H1 (cell line): ENCODE measurements around the gene POLR2L. TPM values are rescaled to one million over a fixed set of nuclear protein-coding genes. Genes with fewer than 3 reads are reported as not detected.

Experiments
- EP300 ChIP-seq, 2 experiments: IDR thresholded peaks; 1 replicate in 1 of 2; 2 replicates in 1 of 2; pipeline ENCODE4 v1.6.1; 2011 to 2012; ENCODE audit warnings: low read depth in 2 of 2, low read length in 2 of 2, mild to moderate bottlenecking in 2 of 2, borderline replicate concordance in 1 of 2, inconsistent platforms in 1 of 2, moderate library complexity in 1 of 2
- GABPA ChIP-seq: IDR thresholded peaks from 2 replicates; pipeline ENCODE4 v1.6.1; 2011; ENCODE audit warnings: mild to moderate bottlenecking, low read length, moderate library complexity, borderline replicate concordance; ENCODE audit not compliant: insufficient read depth
- KDM5A ChIP-seq: fragments of 200-600 bp; IDR thresholded peaks from 2 replicates; pipeline ENCODE4 v1.7.1; 2012; ENCODE audit warnings: mild to moderate bottlenecking, low read length, inconsistent platforms, mixed read lengths
- RNF2 ChIP-seq: fragments of 200-900, 300-1000 bp; sonication (generic); IDR thresholded peaks from 2 replicates; pipeline ENCODE4 v1.7.1; 2016; ENCODE audit warnings: borderline replicate concordance, low read depth, mild to moderate bottlenecking, antibody characterized with exemption, low read length; ENCODE audit not compliant: poor library complexity, severe bottlenecking; ENCODE audit errors: missing control alignments
- polyA plus RNA-seq, 7 experiments: library from polyadenylated mRNA; depleted of rRNA in 3 of 7; stranded (reverse) in 5 of 7; unstranded in 2 of 7; fragments of >200 nt in 5 of 7; fragments of 200-250 nt in 2 of 7; gene quantifications; 1 replicate in 5 of 7; 2 replicates in 1 of 7; 4 replicates in 1 of 7; pipeline versions ENCODE4 v1.2.1 to v1.2.3, GENCODE V29; 2011 to 2013; ENCODE audit warnings: missing spikeins in 2 of 7, mixed read lengths in 2 of 7
- total RNA-seq: library from RNA; stranded (reverse); fragmentation: NEBNext Ultra II Directional; extraction: Animal tissue kit (Norgen Biotek cat#: 25700); gene quantifications from 2 replicates; pipeline ENCODE4 v1.2.1, GENCODE V29; 2021
- TF ChIP-seq, protein P1 (sequence below): fragments of 300-600 bp; sonication (generic); IDR thresholded peaks from 2 replicates; pipeline ENCODE4 v1.7.1; 2012; ENCODE audit warnings: low read length, moderate library complexity, mild to moderate bottlenecking, inconsistent platforms; ENCODE audit not compliant: insufficient replicate concordance
- TF ChIP-seq, protein P2 (sequence below): IDR thresholded peaks from 2 replicates; pipeline ENCODE4 v1.6.1; 2012; ENCODE audit warnings: inconsistent platforms

Gene POLR2L
- total and polyA plus RNA-seq, 2 of the 8 experiments (the other 6 are each of a cell fraction or from before 2014, with no cell fraction given): 140 to 151 TPM

DNA sequence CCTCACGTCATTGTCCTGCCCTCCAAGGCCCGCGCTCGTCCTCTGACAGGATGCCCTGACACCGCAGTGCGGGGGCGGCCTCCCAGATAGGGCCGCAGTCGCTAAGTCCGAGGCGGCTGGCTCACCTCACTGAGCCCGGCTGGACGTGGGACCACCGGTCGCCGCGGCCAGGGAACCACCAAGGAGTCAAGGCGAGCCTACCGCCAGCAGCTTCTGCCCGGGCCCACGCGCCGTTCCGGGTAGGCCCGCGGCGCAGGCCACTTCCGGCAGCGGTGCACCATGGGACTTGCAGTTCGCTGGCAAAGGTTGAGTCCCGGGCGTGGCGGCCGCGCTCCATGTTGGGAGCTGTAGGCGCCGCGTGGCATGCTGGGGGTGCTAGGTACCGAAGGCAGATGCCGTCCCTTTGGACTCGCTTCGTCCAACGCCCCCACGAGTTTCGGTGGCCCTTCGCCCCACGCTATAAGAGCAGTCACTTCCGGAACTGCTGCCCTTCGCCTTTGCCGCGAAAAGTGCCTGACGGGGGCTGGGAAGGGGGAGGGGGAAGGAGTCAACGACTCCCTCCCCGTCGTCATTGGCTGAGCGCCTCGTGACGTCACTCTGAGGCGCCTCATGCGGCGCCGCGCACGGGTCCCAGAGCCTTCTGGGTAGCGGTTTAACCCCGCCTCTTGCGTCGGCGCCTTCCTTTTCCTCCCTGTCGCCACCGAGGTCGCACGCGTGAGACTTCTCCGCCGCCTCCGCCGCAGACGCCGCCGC lies 32.9 kb downstream of the POLR2L start, which contains the start of gene RPLP2 (continued):
- TF ChIP-seq, protein P1, sequence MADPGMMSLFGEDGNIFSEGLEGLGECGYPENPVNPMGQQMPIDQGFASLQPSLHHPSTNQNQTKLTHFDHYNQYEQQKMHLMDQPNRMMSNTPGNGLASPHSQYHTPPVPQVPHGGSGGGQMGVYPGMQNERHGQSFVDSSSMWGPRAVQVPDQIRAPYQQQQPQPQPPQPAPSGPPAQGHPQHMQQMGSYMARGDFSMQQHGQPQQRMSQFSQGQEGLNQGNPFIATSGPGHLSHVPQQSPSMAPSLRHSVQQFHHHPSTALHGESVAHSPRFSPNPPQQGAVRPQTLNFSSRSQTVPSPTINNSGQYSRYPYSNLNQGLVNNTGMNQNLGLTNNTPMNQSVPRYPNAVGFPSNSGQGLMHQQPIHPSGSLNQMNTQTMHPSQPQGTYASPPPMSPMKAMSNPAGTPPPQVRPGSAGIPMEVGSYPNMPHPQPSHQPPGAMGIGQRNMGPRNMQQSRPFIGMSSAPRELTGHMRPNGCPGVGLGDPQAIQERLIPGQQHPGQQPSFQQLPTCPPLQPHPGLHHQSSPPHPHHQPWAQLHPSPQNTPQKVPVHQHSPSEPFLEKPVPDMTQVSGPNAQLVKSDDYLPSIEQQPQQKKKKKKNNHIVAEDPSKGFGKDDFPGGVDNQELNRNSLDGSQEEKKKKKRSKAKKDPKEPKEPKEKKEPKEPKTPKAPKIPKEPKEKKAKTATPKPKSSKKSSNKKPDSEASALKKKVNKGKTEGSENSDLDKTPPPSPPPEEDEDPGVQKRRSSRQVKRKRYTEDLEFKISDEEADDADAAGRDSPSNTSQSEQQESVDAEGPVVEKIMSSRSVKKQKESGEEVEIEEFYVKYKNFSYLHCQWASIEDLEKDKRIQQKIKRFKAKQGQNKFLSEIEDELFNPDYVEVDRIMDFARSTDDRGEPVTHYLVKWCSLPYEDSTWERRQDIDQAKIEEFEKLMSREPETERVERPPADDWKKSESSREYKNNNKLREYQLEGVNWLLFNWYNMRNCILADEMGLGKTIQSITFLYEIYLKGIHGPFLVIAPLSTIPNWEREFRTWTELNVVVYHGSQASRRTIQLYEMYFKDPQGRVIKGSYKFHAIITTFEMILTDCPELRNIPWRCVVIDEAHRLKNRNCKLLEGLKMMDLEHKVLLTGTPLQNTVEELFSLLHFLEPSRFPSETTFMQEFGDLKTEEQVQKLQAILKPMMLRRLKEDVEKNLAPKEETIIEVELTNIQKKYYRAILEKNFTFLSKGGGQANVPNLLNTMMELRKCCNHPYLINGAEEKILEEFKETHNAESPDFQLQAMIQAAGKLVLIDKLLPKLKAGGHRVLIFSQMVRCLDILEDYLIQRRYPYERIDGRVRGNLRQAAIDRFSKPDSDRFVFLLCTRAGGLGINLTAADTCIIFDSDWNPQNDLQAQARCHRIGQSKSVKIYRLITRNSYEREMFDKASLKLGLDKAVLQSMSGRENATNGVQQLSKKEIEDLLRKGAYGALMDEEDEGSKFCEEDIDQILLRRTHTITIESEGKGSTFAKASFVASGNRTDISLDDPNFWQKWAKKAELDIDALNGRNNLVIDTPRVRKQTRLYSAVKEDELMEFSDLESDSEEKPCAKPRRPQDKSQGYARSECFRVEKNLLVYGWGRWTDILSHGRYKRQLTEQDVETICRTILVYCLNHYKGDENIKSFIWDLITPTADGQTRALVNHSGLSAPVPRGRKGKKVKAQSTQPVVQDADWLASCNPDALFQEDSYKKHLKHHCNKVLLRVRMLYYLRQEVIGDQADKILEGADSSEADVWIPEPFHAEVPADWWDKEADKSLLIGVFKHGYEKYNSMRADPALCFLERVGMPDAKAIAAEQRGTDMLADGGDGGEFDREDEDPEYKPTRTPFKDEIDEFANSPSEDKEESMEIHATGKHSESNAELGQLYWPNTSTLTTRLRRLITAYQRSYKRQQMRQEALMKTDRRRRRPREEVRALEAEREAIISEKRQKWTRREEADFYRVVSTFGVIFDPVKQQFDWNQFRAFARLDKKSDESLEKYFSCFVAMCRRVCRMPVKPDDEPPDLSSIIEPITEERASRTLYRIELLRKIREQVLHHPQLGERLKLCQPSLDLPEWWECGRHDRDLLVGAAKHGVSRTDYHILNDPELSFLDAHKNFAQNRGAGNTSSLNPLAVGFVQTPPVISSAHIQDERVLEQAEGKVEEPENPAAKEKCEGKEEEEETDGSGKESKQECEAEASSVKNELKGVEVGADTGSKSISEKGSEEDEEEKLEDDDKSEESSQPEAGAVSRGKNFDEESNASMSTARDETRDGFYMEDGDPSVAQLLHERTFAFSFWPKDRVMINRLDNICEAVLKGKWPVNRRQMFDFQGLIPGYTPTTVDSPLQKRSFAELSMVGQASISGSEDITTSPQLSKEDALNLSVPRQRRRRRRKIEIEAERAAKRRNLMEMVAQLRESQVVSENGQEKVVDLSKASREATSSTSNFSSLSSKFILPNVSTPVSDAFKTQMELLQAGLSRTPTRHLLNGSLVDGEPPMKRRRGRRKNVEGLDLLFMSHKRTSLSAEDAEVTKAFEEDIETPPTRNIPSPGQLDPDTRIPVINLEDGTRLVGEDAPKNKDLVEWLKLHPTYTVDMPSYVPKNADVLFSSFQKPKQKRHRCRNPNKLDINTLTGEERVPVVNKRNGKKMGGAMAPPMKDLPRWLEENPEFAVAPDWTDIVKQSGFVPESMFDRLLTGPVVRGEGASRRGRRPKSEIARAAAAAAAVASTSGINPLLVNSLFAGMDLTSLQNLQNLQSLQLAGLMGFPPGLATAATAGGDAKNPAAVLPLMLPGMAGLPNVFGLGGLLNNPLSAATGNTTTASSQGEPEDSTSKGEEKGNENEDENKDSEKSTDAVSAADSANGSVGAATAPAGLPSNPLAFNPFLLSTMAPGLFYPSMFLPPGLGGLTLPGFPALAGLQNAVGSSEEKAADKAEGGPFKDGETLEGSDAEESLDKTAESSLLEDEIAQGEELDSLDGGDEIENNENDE: no peak
- TF ChIP-seq, protein P2, sequence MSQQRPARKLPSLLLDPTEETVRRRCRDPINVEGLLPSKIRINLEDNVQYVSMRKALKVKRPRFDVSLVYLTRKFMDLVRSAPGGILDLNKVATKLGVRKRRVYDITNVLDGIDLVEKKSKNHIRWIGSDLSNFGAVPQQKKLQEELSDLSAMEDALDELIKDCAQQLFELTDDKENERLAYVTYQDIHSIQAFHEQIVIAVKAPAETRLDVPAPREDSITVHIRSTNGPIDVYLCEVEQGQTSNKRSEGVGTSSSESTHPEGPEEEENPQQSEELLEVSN: peak; percentile 40; the same call in 1 of the 2 replicates
- TF ChIP-seq RNF2 (no peak), KDM5A (no peak; the same call in none of the 2 replicates), GABPA (peak; percentile 91; the same call in 1 of the 2 replicates), EP300 (IDR thresholded peaks at IDR 0.05; ENCODE audit: borderline replicate concordance in 1 of 2, low read depth in 2 of 2, low read length in 2 of 2) (no peak; a peak in 1 of 3 replicates)
